Neural cell (in vitro differentiated cells): ENCODE measurements around the gene FERMT3. TPM values are rescaled to one million over a fixed set of nuclear protein-coding genes. Genes with fewer than 3 reads are reported as not detected.

Experiments
- H2AFZ ChIP-seq: fragments of 200-600, 300-800 bp; sonication (generic), shearing (Covaris generic); 2 replicates; pipeline ENCODE4 v1.6.0; 2014; ENCODE audit warnings: low read depth, mild to moderate bottlenecking, antibody characterized with exemption, low read length, moderate library complexity
- H3F3A ChIP-seq: fragments of 200-600 bp; shearing (Covaris generic); 2 replicates; pipeline ENCODE4 v1.6.1; 2016; ENCODE audit warnings: mild to moderate bottlenecking, moderate library complexity, mixed read lengths, antibody characterized with exemption, low read length; ENCODE audit not compliant: insufficient read depth, poor library complexity, severe bottlenecking
- H3K27ac ChIP-seq: fragments of 200-600, 300-800 bp; sonication (generic), shearing (Covaris generic); 2 replicates; pipeline ENCODE4 v1.5.1; 2014; ENCODE audit warnings: mild to moderate bottlenecking, low read length, moderate library complexity
- H3K27me3 ChIP-seq: fragments of 300-800, 200-600 bp; sonication (generic), shearing (Covaris generic); 2 replicates; pipeline ENCODE4 v1.6.0; 2014; ENCODE audit warnings: mild to moderate bottlenecking, low read depth, low read length, moderate library complexity; ENCODE audit not compliant: insufficient read depth
- H3K36me3 ChIP-seq: fragments of 300-800, 200-600 bp; sonication (generic), shearing (Covaris generic); 2 replicates; pipeline ENCODE4 v1.5.1; 2014; ENCODE audit warnings: mild to moderate bottlenecking, antibody characterized with exemption, low read length, moderate library complexity; ENCODE audit not compliant: insufficient read depth
- H3K4me2 ChIP-seq: fragments of 300-800, 200-600 bp; sonication (generic), shearing (Covaris generic); 2 replicates; pipeline ENCODE4 v1.6.0; 2014; ENCODE audit warnings: mild to moderate bottlenecking, low read length
- H3K4me3 ChIP-seq: fragments of 300-800, 200-600 bp; sonication (generic), shearing (Covaris generic); 2 replicates; pipeline ENCODE4 v1.5.1; 2014; ENCODE audit warnings: mild to moderate bottlenecking, low read length, moderate library complexity
- H3K79me2 ChIP-seq: fragments of 200-600 bp; shearing (Covaris generic); replicated peaks from 2 replicates; pipeline ENCODE4 v1.6.0; 2014; ENCODE audit warnings: mild to moderate bottlenecking, low read length, moderate library complexity; ENCODE audit not compliant: insufficient read depth
- H3K9ac ChIP-seq: fragments of 300-800, 200-600 bp; sonication (generic), shearing (Covaris generic); 2 replicates; pipeline ENCODE4 v1.6.1; 2016; ENCODE audit warnings: mild to moderate bottlenecking, low read length, mixed read lengths
- H3K9me2 ChIP-seq: fragments of 200-600 bp; shearing (Covaris generic); 2 replicates; pipeline ENCODE4 v1.6.1; 2016; ENCODE audit warnings: mild to moderate bottlenecking, low read length, mixed read lengths; ENCODE audit not compliant: insufficient read depth
- H3K9me3 ChIP-seq: fragments of 200-600, 300-800 bp; sonication (generic), shearing (Covaris generic); 2 replicates; pipeline ENCODE4 v1.6.1; 2016; ENCODE audit warnings: mild to moderate bottlenecking, mixed run types, low read length, moderate library complexity, mixed read lengths
- H4K20me1 ChIP-seq: fragments of 200-600 bp; shearing (Covaris generic); 2 replicates; pipeline ENCODE4 v1.6.1; 2016; ENCODE audit warnings: mild to moderate bottlenecking, mixed run types; ENCODE audit not compliant: insufficient read depth
- CTCF ChIP-seq: fragments of 450-650 bp; IDR thresholded peaks from 2 replicates; pipeline ENCODE4 v1.5.1; 2014; ENCODE audit warnings: antibody characterized with exemption, mild to moderate bottlenecking, moderate library complexity; ENCODE audit not compliant: poor library complexity, severe bottlenecking
- EZH2 ChIP-seq: fragments of 200-600, 300-800 bp; shearing (Covaris generic), sonication (generic); IDR thresholded peaks from 2 replicates; pipeline ENCODE4 v1.6.1; 2014; ENCODE audit warnings: antibody characterized with exemption, low read length, borderline replicate concordance, mild to moderate bottlenecking; ENCODE audit not compliant: insufficient read depth, poor library complexity, severe bottlenecking
- POLR2AphosphoS5 ChIP-seq: IDR thresholded peaks from 2 replicates; pipeline ENCODE4 v1.6.1; 2012
- RAD21 ChIP-seq: fragments of 450-650 bp; conservative IDR thresholded peaks from 2 replicates; pipeline ENCODE4 v1.6.1; 2014; ENCODE audit warnings: antibody characterized with exemption, mild to moderate bottlenecking, moderate library complexity
- REST ChIP-seq: IDR thresholded peaks from 2 replicates; pipeline ENCODE4 v1.6.1; 2012; ENCODE audit warnings: borderline replicate concordance
- polyA plus RNA-seq: library from polyadenylated mRNA; depleted of rRNA; stranded (reverse); fragments of >200 nt; gene quantifications from 2 replicates; pipeline ENCODE4 v1.2.3, GENCODE V29; 2014

FERMT3 gene
- polyA plus RNA-seq, 1 donor from 2014 or later, result 0.89 TPM

- Histone ChIP-seq H4K20me1 (no peaks in the 10 kb centered on the region), H3K36me3 (peaks cover 6% of the 10 kb centered on the region), H3K9ac (no peak overlapping the region), H3F3A (no peaks in the 10 kb centered on the region), H2AFZ (no peak overlapping the region), H3K27ac (no peak overlapping the region), H3K27me3 (no peaks in the 10 kb centered on the region), H3K9me3 (no peaks in the 10 kb centered on the region), H3K4me3 (no peak overlapping the region), H3K79me2 (no peaks in the 10 kb centered on the region), H3K9me2 (no peaks in the 10 kb centered on the region), H3K4me2 (no peak overlapping the region)
- TF ChIP-seq POLR2AphosphoS5 (no peak), RAD21 (no peak), REST (no peak), EZH2 (no peak), CTCF (no peak)
These were observed 1.7 kb downstream of the FERMT3 start for GRCh38 chr11:64208086-64208795.

GRCh38 chr11:64208796-64209562, 2.5 kb downstream of the FERMT3 start:
- Histone ChIP-seq H3K36me3 (peaks cover 6% of the 10 kb centered on the region), H2AFZ (no peak overlapping the region), H4K20me1 (no peaks in the 10 kb centered on the region), H3F3A (no peaks in the 10 kb centered on the region), H3K27me3 (no peaks in the 10 kb centered on the region), H3K79me2 (no peaks in the 10 kb centered on the region), H3K4me2 (no peak overlapping the region), H3K9me2 (no peaks in the 10 kb centered on the region), H3K9ac (no peak overlapping the region), H3K27ac (no peak overlapping the region), H3K9me3 (no peaks in the 10 kb centered on the region), H3K4me3 (no peak overlapping the region)
- TF ChIP-seq RAD21 (no peak), REST (no peak)
